Uterus (tissue), 4 donors: ENCODE results near the gene PEX10. TPM values are rescaled to one million over a fixed set of nuclear protein-coding genes. Genes with fewer than 3 reads are reported as not detected.

Experiments used
- DNase-seq, 2 donors: peaks; one replicate each; pipeline ENCODE4 v3.0.0-alpha.2; 2019 to 2020
- H3K27ac ChIP-seq, 2 donors: fragments of 200-600 bp; sonication (generic); 1 replicate in 1 of 2; 2 replicates in 1 of 2; pipeline ENCODE4 v1.5.1; 2016 to 2018
- H3K27me3 ChIP-seq, 2 donors: fragments of 200-600 bp; sonication (generic); one replicate each; pipeline ENCODE4 v1.5.1; 2018 to 2019; ENCODE audit warnings: control low read depth in 1 of 2
- H3K36me3 ChIP-seq, 2 donors: fragments of 200-600 bp; sonication (generic); one replicate each; pipeline ENCODE4 v1.5.1; 2019; ENCODE audit warnings: control low read depth in 1 of 2
- H3K4me1 ChIP-seq, 2 donors: fragments of 200-600 bp; sonication (generic); one replicate each; pipeline ENCODE4 v1.5.1; 2018 to 2019; ENCODE audit warnings: control low read depth in 1 of 2
- H3K4me3 ChIP-seq, 2 donors: fragments of 200-600 bp; sonication (generic); 1 replicate in 1 of 2; 2 replicates in 1 of 2; pipeline ENCODE4 v1.5.1; 2018 to 2019; ENCODE audit warnings: mild to moderate bottlenecking in 1 of 2
- H3K9me3 ChIP-seq, 2 donors: fragments of 200-600 bp; sonication (generic); one replicate each; pipeline ENCODE4 v1.5.1; 2019; ENCODE audit warnings: control low read depth in 1 of 2
- POLR2A ChIP-seq, 2 donors: fragments of 450-650 bp; IDR thresholded peaks; one replicate each; pipeline ENCODE4 v1.6.1; 2016; ENCODE audit warnings: antibody characterized with exemption in 2 of 2, mild to moderate bottlenecking in 1 of 2, moderate library complexity in 1 of 2
- intact Hi-C: fragments of 100-400 bp; cut with DNase I; formaldehyde crosslinking; loops from one replicate; pipeline ENCODE4 v1.15.1; 2023; ENCODE audit warnings: low total_unique reads
- total RNA-seq, 4 donors: library from RNA; depleted of rRNA in 3 of 4; stranded (reverse); fragments of >200 nt in 3 of 4; gene quantifications; one replicate each; pipeline versions ENCODE4 v1.1.0 to v1.2.4, GENCODE V29; 2014 to 2023
- TF ChIP-seq, protein P1 (sequence below), 4 experiments: fragments of 200-600 bp in 2 of 4; fragments of 450-650 bp in 2 of 4; sonication (generic) in 2 of 4; IDR thresholded peaks; one replicate each; pipeline ENCODE4 v1.5.1; 2016 to 2019; ENCODE audit warnings: antibody characterized with exemption in 4 of 4, mild to moderate bottlenecking in 2 of 4, moderate library complexity in 1 of 4
- donor health status: DM: yes; HTN: yes; CAD: no.

PEX10 gene
- total RNA-seq, 4 donors from 2014 or later = 0.77 to 23.6 (median 13.2) TPM

GRCh38 chr1:2435091-2435490 is 22.7 kb upstream of the PEX10 start:
- Histone ChIP-seq H3K27me3 (no peaks in the 10 kb centered on the region), H3K36me3 (no peaks in the 10 kb centered on the region), H3K9me3 (no peaks in the 10 kb centered on the region), H3K4me1 (no peaks in the 10 kb centered on the region), H3K4me3 (no peak overlapping the region), H3K27ac (no peak overlapping the region)
- no peak for TF ChIP-seq POLR2A (IDR thresholded peaks at IDR 0.05)
- TF ChIP-seq, protein P1, sequence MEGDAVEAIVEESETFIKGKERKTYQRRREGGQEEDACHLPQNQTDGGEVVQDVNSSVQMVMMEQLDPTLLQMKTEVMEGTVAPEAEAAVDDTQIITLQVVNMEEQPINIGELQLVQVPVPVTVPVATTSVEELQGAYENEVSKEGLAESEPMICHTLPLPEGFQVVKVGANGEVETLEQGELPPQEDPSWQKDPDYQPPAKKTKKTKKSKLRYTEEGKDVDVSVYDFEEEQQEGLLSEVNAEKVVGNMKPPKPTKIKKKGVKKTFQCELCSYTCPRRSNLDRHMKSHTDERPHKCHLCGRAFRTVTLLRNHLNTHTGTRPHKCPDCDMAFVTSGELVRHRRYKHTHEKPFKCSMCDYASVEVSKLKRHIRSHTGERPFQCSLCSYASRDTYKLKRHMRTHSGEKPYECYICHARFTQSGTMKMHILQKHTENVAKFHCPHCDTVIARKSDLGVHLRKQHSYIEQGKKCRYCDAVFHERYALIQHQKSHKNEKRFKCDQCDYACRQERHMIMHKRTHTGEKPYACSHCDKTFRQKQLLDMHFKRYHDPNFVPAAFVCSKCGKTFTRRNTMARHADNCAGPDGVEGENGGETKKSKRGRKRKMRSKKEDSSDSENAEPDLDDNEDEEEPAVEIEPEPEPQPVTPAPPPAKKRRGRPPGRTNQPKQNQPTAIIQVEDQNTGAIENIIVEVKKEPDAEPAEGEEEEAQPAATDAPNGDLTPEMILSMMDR (IDR thresholded peaks at IDR 0.05) = no peak
- intact Hi-C loops = no loop called here
- DNase-seq = no peak

DNA sequence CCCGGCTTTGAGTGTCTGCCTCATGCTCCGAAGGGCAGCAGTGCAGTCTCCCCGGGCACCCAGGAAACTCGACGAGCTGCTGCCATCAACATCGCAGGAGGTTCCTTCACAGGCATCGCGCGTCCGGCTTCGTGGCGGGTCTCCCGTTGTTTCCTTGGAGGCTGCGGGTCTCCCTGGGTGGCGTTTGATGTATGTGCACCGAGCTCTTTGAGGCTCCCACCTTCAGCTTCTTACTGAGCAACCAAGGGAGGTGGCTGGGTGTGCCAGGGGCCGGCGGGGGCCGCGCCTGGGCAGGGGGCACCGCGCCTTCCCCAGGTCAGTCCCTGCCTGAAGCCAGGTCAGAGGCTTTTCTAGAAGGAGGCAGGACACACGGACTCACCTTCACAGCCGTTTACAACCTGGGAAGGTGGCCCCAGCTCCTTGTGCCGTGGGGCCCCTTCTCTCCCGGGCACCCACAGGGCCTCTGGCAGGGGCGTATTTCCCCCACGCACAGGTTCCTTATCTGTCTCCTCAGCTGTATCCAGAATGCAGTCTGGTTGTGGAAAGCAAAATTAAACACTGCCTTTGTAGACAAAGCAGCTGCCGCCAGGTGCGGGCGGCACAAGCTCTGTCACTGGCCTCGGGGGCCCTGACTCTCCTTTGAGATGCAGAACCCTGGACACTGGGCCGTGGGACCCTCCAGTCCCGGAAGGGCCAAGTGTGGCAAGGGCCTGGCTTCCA is 21.7 kb upstream of the PEX10 start:
- no peaks in the 10 kb centered on the region for H3K27me3 ChIP-seq
- TF ChIP-seq, protein P1 (IDR thresholded peaks at IDR 0.05) = no peak
- TF ChIP-seq POLR2A (IDR thresholded peaks at IDR 0.05) = no peak
- H3K4me3 ChIP-seq = no peak overlapping the region
- no peaks in the 10 kb centered on the region for H3K36me3 ChIP-seq
- no peaks in the 10 kb centered on the region for H3K4me1 ChIP-seq
- no peak for DNase-seq
- no peak overlapping the region for H3K27ac ChIP-seq
- intact Hi-C loops = no loop called here
- H3K9me3 ChIP-seq = no peaks in the 10 kb centered on the region

GRCh38 chr1:2433196-2433595 is 20.8 kb upstream of the PEX10 start:
- no peaks in the 10 kb centered on the region for H3K27me3 ChIP-seq
- no peaks in the 10 kb centered on the region for H3K9me3 ChIP-seq
- no peak overlapping the region for H3K27ac ChIP-seq
- no peaks in the 10 kb centered on the region for H3K4me1 ChIP-seq
- DNase-seq = no peak
- no peak for TF ChIP-seq POLR2A (IDR thresholded peaks at IDR 0.05)
- TF ChIP-seq, protein P1 (IDR thresholded peaks at IDR 0.05) = no peak
- intact Hi-C loops = no loop called here
- no peaks in the 10 kb centered on the region for H3K36me3 ChIP-seq
- H3K4me3 ChIP-seq = no peak overlapping the region

- intact Hi-C loops = no loop called here
- H3K36me3 ChIP-seq = no peaks in the 10 kb centered on the region
- no peaks in the 10 kb centered on the region for H3K27me3 ChIP-seq
Measured at GRCh38 chr1:2432441-2432844, 20.1 kb upstream of the PEX10 start.

GRCh38 chr1:2431518-2431917 is 19.2 kb upstream of the PEX10 start:
- Histone ChIP-seq H3K4me1 (no peaks in the 10 kb centered on the region), H3K27ac (no peak overlapping the region), H3K27me3 (no peaks in the 10 kb centered on the region), H3K9me3 (no peaks in the 10 kb centered on the region), H3K36me3 (no peaks in the 10 kb centered on the region), H3K4me3 (no peak overlapping the region)
- no peak for DNase-seq
- TF ChIP-seq, protein P1 (IDR thresholded peaks at IDR 0.05) = no peak
- no peak for TF ChIP-seq POLR2A (IDR thresholded peaks at IDR 0.05)
- intact Hi-C loops = no loop called here

More at GRCh38 chr1:2432441-2432844, 20.1 kb upstream of the PEX10 start:
- no peak for TF ChIP-seq POLR2A (IDR thresholded peaks at IDR 0.05)
- TF ChIP-seq, protein P1 (IDR thresholded peaks at IDR 0.05) = no peak
- no peaks in the 10 kb centered on the region for H3K4me1 ChIP-seq
- no peak overlapping the region for H3K27ac ChIP-seq
- no peak overlapping the region for H3K4me3 ChIP-seq
- no peak for DNase-seq
- H3K9me3 ChIP-seq = no peaks in the 10 kb centered on the region
